GM19099 (cell line): ENCODE measurements around the gene GNB3.

ENCODE experiments used
- POLR2A ChIP-seq: IDR thresholded peaks from 3 replicates; pipeline ENCODE4 v1.6.1; 2011; ENCODE audit warnings: low read depth; ENCODE audit not compliant: insufficient read length; ENCODE audit errors: extremely low read depth

The GNB3 gene

GRCh38 chr12:6840761-6841515, at the start of gene GNB3:
TSS of gene GNB3 (plus strand) at chr12:6840925. CDS start at chr12:6841288, 363 bp downstream.
- TF ChIP-seq POLR2A: no peak

DNA sequence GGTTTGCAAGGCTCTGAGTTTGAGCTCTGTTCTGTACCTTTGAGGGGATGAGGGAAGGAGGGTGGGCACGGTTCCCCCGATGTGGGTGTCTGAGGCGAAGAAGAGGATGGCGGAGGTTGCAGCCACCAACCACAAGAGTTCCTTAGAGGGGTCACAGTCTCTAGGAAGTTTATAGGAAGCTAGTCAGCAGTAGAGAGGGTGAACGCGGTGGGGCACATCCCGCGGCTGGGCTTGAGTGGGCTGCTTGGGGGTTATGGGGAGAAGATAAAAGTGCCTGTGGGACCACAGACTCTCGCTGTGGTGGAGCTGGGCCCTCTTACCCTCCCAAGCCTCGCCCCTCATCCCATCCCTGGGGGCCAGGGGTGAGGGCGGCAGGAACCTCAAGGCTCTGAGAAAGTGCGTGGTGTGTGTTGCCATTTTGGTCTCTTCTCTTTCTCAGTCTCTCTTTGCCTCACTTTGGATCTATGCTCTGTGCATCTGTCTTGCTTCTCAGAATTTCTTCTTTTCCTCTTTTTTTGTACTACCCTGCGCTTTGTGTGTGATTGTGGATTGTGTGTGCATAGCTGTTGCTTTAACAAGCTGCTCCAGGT, 48.7 kb upstream of the GNB3 start:
- TF ChIP-seq POLR2A: peak; percentile 7

GRCh38 chr12:6792522-6793201, 48.1 kb upstream of the GNB3 start:
- no peak for TF ChIP-seq POLR2A

DNA sequence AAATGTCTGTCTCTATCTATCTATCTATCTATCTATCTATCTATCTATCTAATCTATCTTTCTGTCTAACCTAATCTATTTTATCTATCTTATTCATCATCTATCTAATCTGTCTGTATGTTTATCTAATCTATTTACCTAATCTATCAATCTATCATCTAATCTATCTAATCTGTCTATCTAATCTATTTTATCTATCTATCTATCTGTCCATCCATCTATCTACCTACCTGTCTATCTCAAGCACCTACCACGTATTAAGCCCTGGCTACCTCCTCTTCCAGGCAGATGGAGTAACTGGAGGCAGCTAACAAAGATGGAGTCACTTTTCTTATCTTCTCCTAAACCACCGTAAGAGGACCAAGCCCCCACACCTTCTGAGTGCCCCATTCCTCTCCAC, 45.6 kb upstream of the GNB3 start:
- no peak for TF ChIP-seq POLR2A

DNA sequence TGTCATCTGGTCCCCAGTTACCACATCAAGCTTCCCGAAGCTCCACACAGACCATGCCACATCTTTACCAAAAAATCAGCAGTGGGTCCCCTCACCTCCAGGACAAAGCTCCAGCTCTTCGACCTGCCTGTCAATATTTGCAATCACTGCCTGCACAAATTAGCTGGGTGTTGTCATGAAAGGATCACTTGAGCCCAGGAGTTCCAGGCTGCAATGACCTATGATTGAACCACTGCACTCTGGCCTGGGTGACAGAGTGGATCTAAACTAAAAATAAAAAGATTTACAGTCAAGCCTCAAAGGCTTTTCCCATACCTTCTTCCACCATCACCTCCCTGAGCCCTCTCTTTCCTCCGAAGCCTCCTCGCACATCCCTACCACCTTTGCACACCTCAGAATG, 44.1 kb upstream of the GNB3 start:
- TF ChIP-seq POLR2A: no peak

DNA sequence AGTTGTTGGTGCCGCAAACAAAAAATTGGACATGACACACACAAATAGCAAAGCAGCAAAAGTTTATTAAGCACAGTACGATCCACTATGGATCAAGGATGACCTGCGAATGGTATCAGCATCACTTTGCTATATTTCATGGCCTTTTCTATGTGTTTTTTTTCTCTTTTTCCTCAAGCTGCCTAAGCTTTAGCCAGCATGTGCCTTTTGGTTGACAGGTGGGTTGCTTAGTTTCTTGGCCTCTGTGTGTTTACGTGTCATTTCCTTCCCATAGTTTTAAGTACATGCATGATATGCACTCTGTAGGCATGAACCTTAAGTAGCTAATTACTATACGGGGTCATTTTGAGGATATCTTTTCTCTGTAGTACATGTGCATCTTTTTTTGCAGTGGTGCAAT, 41.6 kb upstream of the GNB3 start:
- TF ChIP-seq POLR2A: no peak

DNA sequence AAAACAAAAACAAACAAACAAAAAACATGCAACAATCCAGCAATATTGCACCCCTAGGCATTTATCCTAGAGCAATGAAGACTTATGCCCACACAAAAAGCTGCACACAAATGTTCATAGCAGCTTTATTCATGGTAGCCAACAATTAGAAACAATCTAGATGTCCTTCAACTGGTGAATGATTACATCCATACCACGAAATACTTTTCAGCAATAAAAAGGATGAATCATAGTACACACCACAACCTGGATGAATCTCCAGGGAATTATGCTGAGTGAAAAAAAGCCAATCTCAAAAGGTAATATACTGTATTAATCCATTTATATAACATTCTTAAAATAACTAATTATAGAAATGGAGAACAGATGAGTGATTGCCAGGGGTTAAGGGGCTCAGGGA, 33.6 kb upstream of the GNB3 start:
- no peak for TF ChIP-seq POLR2A

- no peak for TF ChIP-seq POLR2A
These were observed 31.7 kb upstream of the GNB3 start for GRCh38 chr12:6809056-6809455.

- TF ChIP-seq POLR2A: no peak
These were observed 30.0 kb upstream of the GNB3 start for GRCh38 chr12:6810758-6811157.

GRCh38 chr12:6813363-6813762, 27.4 kb upstream of the GNB3 start:
- TF ChIP-seq POLR2A: no peak

GRCh38 chr12:6816598-6816997, 24.1 kb upstream of the GNB3 start:
- no peak for TF ChIP-seq POLR2A

DNA sequence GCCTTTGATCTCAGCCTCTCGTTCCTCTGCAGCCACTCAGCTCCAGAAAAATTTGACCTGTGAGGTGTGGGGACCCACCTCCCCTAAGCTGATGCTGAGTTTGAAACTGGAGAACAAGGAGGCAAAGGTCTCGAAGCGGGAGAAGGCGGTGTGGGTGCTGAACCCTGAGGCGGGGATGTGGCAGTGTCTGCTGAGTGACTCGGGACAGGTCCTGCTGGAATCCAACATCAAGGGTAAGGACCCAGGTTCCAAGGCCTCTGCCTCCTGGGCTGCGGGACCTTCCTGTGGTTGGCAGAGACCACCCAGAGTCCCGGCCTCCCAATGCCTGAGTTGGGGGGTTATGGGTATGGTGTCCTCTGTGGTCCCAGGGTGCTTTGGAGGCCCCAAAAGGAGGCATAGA, 23.6 kb upstream of the GNB3 start:
- TF ChIP-seq POLR2A: no peak

- TF ChIP-seq POLR2A: no peak
These were observed 23.0 kb upstream of the GNB3 start for GRCh38 chr12:6817662-6818157.

DNA sequence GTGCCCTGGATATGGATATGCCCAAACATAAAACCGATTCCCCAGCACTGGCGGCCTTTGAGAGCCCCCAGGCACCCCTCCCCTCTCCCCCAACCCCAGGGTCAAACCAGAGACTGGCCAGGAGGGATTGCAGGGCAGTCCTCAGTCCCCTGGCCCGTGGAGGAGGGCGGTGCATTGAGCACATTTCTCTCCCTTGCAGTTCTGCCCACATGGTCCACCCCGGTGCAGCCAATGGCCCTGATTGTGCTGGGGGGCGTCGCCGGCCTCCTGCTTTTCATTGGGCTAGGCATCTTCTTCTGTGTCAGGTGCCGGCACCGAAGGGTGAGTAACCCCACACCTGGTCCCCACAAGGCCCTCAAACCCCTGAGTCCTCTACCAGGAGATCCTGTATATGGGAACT, 22.5 kb upstream of the GNB3 start:
- no peak for TF ChIP-seq POLR2A

- no peak for TF ChIP-seq POLR2A
These were observed 22.1 kb upstream of the GNB3 start for GRCh38 chr12:6818645-6819044.
